GM18499 (cell line): Measurements from ENCODE around the gene CHMP4A.
"Not testable (repeated sequence)": the region's sequence is repeated elsewhere in the genome, so short reads cannot be mapped to it uniquely, and the experiment has no call there.

Source experiments
- ATAC-seq: cut with Tn5 transposase; IDR thresholded peaks from one replicate; pipeline ENCODE4 v1.9.1; 2021; ENCODE audit warnings: moderate number of reproducible peaks; ENCODE audit not compliant: insufficient read depth, unreplicated experiment

The CHMP4A gene

DNA sequence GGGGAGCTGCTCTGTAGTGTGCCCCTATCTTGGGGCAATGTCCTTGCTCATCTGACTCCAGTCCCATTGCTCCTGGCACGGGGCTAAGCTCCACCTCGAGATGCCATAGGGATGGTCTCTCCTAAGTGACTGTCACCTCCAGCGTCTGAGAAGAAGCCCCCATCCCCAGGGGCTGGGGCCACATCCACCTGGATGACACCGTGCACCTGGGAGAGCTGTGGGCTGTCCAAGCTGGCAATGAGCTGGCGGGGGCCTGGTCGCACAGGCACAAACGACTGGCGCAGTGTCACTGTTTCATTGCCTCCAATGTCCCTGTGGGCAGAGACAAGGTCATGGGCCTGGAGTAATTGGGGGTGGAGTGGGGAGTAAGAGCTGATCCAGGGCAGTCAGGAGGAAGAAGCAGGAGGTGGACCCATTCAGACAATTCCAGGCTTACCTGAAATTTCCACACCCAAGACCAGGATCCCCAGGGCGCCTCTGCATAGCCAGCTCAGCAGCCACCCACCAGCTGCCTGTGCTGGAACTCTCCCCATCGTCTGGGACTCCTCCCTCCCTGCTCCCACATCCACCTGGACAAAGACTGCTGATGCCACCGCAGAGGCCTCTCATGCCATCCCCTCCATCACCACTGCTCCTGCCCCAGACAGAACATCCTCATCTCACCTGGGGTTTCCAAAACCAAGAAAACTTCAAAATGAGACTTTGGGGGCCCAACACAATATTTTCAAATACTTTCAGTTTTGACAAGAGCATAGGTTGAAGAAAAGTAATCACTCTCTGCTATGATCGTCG, 36.1 kb upstream of the CHMP4A start:
- no peak for ATAC-seq

DNA sequence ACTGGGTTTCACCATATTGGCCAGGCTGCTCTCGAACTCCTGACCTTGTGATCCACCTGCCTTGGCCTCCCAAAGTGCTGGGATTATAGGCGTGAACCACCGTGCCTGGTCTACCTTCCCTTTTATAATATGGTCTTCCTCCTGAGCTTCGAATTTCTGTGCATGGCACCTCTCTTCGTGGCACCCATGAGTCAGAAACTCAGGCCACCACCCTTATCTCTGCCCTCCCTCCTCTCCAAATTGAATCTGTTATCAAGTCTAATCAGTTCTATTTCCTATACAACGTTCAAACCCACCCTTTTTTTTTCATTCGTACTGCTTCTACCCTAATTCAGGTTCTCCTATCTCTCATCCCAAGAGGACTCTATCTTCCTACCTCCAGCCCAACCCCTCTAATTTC, 34.1 kb upstream of the CHMP4A start:
- ATAC-seq, result no peak

GRCh38 chr14:24246765-24247212, 33.5 kb upstream of the CHMP4A start:
- ATAC-seq, result no peak

GRCh38 chr14:24245350-24245749, 32.1 kb upstream of the CHMP4A start:
- ATAC-seq, result not testable (repeated sequence)

- no peak for ATAC-seq
These were observed 30.1 kb upstream of the CHMP4A start for GRCh38 chr14:24243336-24243836.

GRCh38 chr14:24241829-24242443, 28.6 kb upstream of the CHMP4A start:
- peak; percentile 36 for ATAC-seq

DNA sequence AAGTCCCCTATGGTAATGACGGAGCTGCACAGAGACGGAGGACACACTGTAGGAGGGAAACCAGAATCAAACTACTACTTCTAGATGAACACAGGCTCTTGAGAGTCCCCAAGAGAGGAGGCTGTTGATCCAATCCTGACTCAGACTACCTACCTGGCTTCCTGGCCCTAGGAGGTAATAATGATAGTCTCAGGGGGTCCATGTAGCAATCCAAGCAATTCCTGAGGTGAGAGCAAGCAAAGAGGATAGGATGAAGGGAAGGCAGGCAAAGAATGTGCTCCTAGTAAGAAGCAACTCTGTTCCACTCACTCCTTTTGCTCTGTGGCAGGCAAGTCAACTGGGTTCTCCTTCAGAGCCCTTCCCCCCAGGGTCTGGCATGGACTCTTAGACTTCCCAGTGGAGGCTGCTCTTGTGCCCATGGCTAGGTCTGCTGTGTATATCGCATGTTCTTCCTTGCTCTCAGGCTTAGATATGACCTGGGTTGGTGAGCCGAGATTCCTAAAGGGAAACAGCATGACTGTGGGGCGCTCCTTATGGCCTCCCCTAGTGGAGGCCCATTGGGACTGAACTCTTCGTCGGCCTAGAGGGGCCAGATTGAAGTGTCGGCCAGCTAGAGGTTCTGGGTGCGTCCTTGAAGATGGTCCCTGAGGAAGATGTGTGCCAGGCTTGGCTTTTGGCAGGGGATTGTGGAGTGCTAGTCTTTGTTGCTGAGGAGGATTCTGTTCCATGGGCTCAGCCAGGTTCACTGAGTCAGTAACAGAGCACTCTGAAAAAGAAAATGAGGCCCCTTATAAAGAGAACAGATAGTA, 27.0 kb upstream of the CHMP4A start:
- no peak for ATAC-seq

GRCh38 chr14:24238527-24239037, 25.3 kb upstream of the CHMP4A start:
- no peak for ATAC-seq

DNA sequence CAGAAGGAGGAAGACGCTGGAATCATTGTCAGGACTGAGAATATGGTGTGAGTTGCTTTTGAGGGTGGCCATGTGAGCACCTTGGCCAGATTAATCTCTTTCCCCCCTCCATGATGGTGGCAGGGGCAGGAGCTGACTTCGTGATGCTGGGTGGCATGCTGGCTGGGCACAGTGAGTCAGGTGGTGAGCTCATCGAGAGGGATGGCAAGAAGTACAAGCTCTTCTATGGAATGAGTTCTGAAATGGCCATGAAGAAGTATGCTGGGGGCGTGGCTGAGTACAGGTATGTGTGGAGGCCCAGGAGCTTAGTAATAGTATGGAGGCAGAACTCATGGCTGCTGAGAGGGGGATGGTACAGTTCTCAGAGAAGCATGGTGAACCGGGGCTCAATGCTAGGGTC, 24.8 kb upstream of the CHMP4A start:
- ATAC-seq, result no peak

- ATAC-seq, result no peak
These were observed 24.2 kb upstream of the CHMP4A start for GRCh38 chr14:24237463-24237955.

GRCh38 chr14:24236689-24237462, 23.6 kb upstream of the CHMP4A start:
- no peak for ATAC-seq

GRCh38 chr14:24235804-24236688, 22.8 kb upstream of the CHMP4A start:
- ATAC-seq, result no peak

GRCh38 chr14:24234095-24235005, 21.1 kb upstream of the CHMP4A start:
- no peak for ATAC-seq

GRCh38 chr14:24233538-24233866, 20.2 kb upstream of the CHMP4A start:
- ATAC-seq, result no peak

GRCh38 chr14:24232645-24233537, 19.6 kb upstream of the CHMP4A start, which contains the start of gene GMPR2:
GMPR2 (plus strand) TSS chr14:24232929; CDS start chr14:24233254, 325 bp downstream.
- peak; percentile 17 for ATAC-seq

GRCh38 chr14:24232121-24232644, 18.9 kb upstream of the CHMP4A start, which contains the start of gene NEDD8:
NEDD8 (minus strand) TSS chr14:24232367; CDS start chr14:24232267, 100 bp downstream.
- ATAC-seq, result peak; percentile 54
